ENCODE results near the gene FNDC5.

The FNDC5 gene

DNA sequence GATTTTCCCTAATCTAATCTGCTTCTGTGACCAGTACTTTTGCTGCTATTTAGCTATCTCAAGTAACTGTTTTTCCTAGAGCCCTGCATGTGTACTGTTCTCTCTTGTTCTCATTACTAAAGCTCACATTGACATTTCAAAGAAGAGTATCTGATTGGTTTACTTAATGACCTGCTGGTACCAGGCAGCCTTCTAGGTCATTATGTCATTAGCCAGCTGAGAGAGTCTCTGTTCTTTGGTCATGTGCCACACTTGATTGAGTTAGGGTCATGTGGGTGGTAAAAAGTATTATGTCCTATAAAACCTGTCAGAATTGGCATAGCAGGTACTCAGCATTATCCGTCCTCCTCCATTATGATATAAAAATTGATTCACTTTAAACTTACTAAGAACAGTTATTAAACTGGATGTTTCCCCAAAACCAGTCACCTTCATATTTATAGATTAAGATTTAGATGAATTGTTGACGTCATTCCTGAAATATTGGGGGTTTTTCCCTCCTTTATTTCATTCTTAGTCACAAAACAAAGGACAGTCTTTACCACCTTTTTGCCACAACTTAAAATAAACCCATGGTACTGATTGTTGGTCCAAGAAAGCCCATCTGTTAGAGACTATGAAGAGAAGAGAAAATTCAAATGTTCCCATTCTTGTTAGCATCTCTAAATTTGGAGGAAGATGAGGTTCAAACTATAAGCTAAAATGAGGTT is 22.2 kb downstream of the FNDC5 start:
- ATAC-seq: no peak
- no peak for TF ChIP-seq SNAI2 (CRISPR knock-in tag; IDR thresholded peaks at IDR 0.05)
- TF ChIP-seq, protein P1, sequence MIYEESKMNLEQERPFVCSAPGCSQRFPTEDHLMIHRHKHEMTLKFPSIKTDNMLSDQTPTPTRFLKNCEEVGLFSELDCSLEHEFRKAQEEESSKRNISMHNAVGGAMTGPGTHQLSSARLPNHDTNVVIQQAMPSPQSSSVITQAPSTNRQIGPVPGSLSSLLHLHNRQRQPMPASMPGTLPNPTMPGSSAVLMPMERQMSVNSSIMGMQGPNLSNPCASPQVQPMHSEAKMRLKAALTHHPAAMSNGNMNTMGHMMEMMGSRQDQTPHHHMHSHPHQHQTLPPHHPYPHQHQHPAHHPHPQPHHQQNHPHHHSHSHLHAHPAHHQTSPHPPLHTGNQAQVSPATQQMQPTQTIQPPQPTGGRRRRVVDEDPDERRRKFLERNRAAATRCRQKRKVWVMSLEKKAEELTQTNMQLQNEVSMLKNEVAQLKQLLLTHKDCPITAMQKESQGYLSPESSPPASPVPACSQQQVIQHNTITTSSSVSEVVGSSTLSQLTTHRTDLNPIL (CRISPR knock-in tag; IDR thresholded peaks at IDR 0.05; ENCODE audit: low read depth): no peak
- no peak for TF ChIP-seq ZNF70 (CRISPR knock-in tag; IDR thresholded peaks at IDR 0.05)
- TF ChIP-seq, protein P2, sequence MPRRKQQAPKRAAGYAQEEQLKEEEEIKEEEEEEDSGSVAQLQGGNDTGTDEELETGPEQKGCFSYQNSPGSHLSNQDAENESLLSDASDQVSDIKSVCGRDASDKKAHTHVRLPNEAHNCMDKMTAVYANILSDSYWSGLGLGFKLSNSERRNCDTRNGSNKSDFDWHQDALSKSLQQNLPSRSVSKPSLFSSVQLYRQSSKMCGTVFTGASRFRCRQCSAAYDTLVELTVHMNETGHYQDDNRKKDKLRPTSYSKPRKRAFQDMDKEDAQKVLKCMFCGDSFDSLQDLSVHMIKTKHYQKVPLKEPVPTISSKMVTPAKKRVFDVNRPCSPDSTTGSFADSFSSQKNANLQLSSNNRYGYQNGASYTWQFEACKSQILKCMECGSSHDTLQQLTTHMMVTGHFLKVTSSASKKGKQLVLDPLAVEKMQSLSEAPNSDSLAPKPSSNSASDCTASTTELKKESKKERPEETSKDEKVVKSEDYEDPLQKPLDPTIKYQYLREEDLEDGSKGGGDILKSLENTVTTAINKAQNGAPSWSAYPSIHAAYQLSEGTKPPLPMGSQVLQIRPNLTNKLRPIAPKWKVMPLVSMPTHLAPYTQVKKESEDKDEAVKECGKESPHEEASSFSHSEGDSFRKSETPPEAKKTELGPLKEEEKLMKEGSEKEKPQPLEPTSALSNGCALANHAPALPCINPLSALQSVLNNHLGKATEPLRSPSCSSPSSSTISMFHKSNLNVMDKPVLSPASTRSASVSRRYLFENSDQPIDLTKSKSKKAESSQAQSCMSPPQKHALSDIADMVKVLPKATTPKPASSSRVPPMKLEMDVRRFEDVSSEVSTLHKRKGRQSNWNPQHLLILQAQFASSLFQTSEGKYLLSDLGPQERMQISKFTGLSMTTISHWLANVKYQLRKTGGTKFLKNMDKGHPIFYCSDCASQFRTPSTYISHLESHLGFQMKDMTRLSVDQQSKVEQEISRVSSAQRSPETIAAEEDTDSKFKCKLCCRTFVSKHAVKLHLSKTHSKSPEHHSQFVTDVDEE (CRISPR knock-in tag; IDR thresholded peaks at IDR 0.05): no peak
- TF ChIP-seq, protein P3, sequence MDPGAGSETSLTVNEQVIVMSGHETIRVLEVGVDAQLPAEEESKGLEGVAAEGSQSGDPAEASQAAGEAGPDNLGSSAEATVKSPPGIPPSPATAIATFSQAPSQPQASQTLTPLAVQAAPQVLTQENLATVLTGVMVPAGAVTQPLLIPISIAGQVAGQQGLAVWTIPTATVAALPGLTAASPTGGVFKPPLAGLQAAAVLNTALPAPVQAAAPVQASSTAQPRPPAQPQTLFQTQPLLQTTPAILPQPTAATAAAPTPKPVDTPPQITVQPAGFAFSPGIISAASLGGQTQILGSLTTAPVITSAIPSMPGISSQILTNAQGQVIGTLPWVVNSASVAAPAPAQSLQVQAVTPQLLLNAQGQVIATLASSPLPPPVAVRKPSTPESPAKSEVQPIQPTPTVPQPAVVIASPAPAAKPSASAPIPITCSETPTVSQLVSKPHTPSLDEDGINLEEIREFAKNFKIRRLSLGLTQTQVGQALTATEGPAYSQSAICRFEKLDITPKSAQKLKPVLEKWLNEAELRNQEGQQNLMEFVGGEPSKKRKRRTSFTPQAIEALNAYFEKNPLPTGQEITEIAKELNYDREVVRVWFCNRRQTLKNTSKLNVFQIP (CRISPR knock-in tag; IDR thresholded peaks at IDR 0.05; ENCODE audit: borderline replicate concordance, low read depth): no peak
- no peak for TF ChIP-seq ZNF8 (CRISPR knock-in tag; IDR thresholded peaks at IDR 0.05)
- TF ChIP-seq TOX (CRISPR knock-in tag; IDR thresholded peaks at IDR 0.05; ENCODE audit: borderline replicate concordance): no peak
- no peak for TF ChIP-seq OSR1 (CRISPR knock-in tag; IDR thresholded peaks at IDR 0.05)
- TF ChIP-seq, protein P4, sequence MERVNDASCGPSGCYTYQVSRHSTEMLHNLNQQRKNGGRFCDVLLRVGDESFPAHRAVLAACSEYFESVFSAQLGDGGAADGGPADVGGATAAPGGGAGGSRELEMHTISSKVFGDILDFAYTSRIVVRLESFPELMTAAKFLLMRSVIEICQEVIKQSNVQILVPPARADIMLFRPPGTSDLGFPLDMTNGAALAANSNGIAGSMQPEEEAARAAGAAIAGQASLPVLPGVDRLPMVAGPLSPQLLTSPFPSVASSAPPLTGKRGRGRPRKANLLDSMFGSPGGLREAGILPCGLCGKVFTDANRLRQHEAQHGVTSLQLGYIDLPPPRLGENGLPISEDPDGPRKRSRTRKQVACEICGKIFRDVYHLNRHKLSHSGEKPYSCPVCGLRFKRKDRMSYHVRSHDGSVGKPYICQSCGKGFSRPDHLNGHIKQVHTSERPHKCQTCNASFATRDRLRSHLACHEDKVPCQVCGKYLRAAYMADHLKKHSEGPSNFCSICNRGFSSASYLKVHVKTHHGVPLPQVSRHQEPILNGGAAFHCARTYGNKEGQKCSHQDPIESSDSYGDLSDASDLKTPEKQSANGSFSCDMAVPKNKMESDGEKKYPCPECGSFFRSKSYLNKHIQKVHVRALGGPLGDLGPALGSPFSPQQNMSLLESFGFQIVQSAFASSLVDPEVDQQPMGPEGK (CRISPR knock-in tag; IDR thresholded peaks at IDR 0.05; ENCODE audit: borderline replicate concordance): no peak
- no peak for TF ChIP-seq GLIS3 (CRISPR knock-in tag; IDR thresholded peaks at IDR 0.05)
- no peak for TF ChIP-seq TCF4 (CRISPR knock-in tag; IDR thresholded peaks at IDR 0.05; ENCODE audit: borderline replicate concordance)
- TF ChIP-seq ZC3H10 (CRISPR knock-in tag; IDR thresholded peaks at IDR 0.05): no peak
- no peak for TF ChIP-seq ESRRG (CRISPR knock-in tag; IDR thresholded peaks at IDR 0.05)
- TF ChIP-seq CSDC2 (CRISPR knock-in tag; IDR thresholded peaks at IDR 0.05): no peak
- no peak for TF ChIP-seq ISL1 (CRISPR knock-in tag; IDR thresholded peaks at IDR 0.05)
- no peak for TF ChIP-seq PPARA (CRISPR knock-in tag; IDR thresholded peaks at IDR 0.05; ENCODE audit: borderline replicate concordance)
- TF ChIP-seq, protein P5, sequence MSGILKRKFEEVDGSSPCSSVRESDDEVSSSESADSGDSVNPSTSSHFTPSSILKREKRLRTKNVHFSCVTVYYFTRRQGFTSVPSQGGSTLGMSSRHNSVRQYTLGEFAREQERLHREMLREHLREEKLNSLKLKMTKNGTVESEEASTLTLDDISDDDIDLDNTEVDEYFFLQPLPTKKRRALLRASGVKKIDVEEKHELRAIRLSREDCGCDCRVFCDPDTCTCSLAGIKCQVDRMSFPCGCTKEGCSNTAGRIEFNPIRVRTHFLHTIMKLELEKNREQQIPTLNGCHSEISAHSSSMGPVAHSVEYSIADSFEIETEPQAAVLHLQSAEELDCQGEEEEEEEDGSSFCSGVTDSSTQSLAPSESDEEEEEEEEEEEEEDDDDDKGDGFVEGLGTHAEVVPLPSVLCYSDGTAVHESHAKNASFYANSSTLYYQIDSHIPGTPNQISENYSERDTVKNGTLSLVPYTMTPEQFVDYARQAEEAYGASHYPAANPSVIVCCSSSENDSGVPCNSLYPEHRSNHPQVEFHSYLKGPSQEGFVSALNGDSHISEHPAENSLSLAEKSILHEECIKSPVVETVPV (CRISPR knock-in tag; IDR thresholded peaks at IDR 0.05): no peak
- TF ChIP-seq ZNF565 (CRISPR knock-in tag; conservative IDR thresholded peaks at IDR 0.05; ENCODE audit: low read depth): no peak
- TF ChIP-seq ZFP30 (CRISPR knock-in tag; IDR thresholded peaks at IDR 0.05): no peak
- TF ChIP-seq RARB (CRISPR knock-in tag; IDR thresholded peaks at IDR 0.05): no peak

DNA sequence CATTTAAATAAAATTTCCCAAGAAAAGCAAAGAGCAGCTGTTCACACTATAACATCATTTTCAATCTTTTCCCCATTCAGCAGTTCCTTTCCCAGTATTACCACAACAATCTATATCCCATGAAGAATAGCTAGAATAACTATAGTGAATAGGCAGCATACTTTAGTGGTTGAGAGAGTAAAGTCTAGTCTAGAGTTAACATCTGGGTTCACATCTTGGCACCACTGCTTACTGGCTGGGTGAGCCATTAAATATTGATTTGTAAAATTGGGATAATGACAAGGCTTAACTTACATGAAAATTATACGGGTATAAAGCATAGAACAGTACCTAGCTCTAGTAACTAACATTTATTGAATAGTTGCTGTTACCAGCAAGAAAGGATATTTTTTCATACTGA is 38.8 kb downstream of the FNDC5 start:
- ATAC-seq: no peak
- TF ChIP-seq SNAI2 (CRISPR knock-in tag; IDR thresholded peaks at IDR 0.05) (no peak), RARB (CRISPR knock-in tag; IDR thresholded peaks at IDR 0.05) (no peak), CSDC2 (CRISPR knock-in tag; IDR thresholded peaks at IDR 0.05) (no peak), ZNF565 (CRISPR knock-in tag; conservative IDR thresholded peaks at IDR 0.05; ENCODE audit: low read depth) (no peak), OSR1 (CRISPR knock-in tag; IDR thresholded peaks at IDR 0.05) (no peak), ARNTL (CRISPR knock-in tag; IDR thresholded peaks at IDR 0.05; ENCODE audit: borderline replicate concordance, low read depth) (no peak), PPARA (CRISPR knock-in tag; IDR thresholded peaks at IDR 0.05; ENCODE audit: borderline replicate concordance) (no peak)
- TF ChIP-seq, protein P1 (CRISPR knock-in tag; IDR thresholded peaks at IDR 0.05; ENCODE audit: low read depth): no peak
- TF ChIP-seq, protein P4 (CRISPR knock-in tag; IDR thresholded peaks at IDR 0.05; ENCODE audit: borderline replicate concordance): no peak
- TF ChIP-seq, protein P2 (CRISPR knock-in tag; IDR thresholded peaks at IDR 0.05): no peak
- TF ChIP-seq, protein P5 (CRISPR knock-in tag; IDR thresholded peaks at IDR 0.05): no peak
